ENCODE results near the gene DGKH.

DGKH gene

DNA sequence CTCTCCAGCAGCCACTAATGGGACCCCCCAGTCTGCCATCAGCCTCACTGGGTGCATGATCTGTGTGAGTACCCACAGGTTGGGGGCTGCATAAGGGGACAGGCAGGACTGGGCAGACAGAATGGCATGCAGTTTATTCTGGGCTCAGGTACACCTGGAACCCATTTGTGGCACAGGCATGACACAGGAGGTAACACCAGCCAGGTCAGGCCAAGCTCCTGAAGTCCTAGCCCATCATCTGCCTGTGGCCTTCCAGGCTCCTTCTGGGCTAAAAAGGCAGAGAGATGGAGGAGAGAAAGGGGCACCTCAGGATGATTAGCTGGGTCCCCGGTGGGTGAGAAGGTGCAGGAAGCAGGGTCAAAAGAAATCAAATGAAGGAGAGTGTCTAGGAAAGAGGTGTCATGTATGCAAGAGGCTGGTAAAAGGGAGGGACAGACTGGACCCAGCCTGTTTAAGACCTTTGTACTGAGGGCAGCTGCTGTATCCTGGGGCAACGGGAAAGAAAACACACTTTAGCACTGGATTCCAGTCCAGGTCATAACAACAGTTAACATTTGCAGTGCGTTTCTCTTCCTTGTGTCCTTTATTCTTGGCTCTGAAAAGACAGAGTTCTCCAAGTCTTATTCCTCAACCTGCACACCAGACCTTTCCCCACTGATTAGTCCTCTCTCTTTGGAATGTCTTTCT lies 20.2 kb upstream of the DGKH start:
- H3K4me1 ChIP-seq (ENCODE audit: insufficient read depth, low read length): no peaks in the 10 kb centered on the region; the same call in 1 of the 2 replicates
- no peaks in the 10 kb centered on the region for H3K9me3 ChIP-seq (ENCODE audit: control insufficient read depth, insufficient read depth, low read length)
- H3K9ac ChIP-seq (ENCODE audit: low read depth, low read length): no peak overlapping the region
- no peaks in the 10 kb centered on the region for H3K36me3 ChIP-seq (ENCODE audit: insufficient read depth, low read length)

DNA sequence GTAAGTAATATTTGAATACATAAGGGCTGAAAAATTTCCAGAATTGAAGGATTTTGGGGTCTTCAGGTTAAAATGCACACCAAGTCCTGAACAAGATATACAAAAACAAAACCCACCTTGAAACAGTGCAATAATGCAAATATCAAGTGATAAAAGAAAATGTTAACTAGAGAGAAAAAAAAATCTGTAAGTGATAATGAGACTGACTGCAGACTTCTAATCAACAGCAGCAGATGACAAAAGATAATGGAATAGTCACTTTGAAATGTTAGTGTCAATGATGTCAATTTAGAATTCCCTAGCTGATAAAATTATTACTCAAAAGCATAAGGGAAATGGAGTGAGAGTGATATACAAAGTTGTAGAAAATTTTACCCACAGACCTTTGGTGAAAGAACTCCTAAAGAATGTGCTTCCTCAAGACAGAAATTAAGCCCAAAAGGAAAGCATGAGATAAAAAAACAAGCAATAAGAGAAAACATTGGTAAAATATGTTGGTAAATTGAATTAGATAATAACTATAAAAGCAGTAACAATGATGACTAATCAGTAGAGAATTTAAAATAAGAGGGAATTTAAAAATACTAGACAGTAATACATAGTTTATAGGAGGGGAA lies 12.4 kb upstream of the DGKH start:
- no peaks in the 10 kb centered on the region for H3K4me1 ChIP-seq (ENCODE audit: insufficient read depth, low read length)
- no peaks in the 10 kb centered on the region for H3K36me3 ChIP-seq (ENCODE audit: insufficient read depth, low read length)
- H3K9me3 ChIP-seq (ENCODE audit: control insufficient read depth, insufficient read depth, low read length): no peaks in the 10 kb centered on the region; the same call in 1 of the 2 replicates
- no peak overlapping the region for H3K9ac ChIP-seq (ENCODE audit: low read depth, low read length)

DNA sequence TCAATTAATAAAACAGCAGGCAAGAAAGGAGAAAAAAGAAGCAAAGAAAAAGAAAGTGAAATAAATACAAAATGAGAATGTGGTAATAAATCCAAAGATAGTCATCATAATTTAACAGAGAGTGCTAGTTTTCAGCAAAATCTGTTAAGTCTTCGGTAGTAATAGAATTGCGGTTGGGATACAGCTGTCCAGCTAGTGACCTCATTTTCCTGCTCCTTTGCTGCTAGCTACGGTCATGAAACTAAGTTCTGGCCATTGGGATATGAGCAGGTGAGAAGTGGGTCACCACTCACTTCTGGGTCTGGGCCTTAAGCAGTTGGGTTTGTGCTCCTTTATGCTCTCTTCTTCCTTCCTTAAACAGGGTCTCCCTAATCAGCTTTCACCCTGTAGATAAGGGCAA lies 11.7 kb upstream of the DGKH start:
- H3K4me1 ChIP-seq (ENCODE audit: insufficient read depth, low read length): no peaks in the 10 kb centered on the region
- H3K36me3 ChIP-seq (ENCODE audit: insufficient read depth, low read length): no peaks in the 10 kb centered on the region
- H3K9me3 ChIP-seq (ENCODE audit: control insufficient read depth, insufficient read depth, low read length): no peaks in the 10 kb centered on the region; the same call in 1 of the 2 replicates

GRCh38 chr13:42038661-42039456 lies 9.6 kb upstream of the DGKH start:
- H3K9me3 ChIP-seq (ENCODE audit: control insufficient read depth, insufficient read depth, low read length): no peaks in the 10 kb centered on the region; the same call in 1 of the 2 replicates
- H3K9ac ChIP-seq (ENCODE audit: low read depth, low read length): peak overlapping the region; percentile 57; the same call in 1 of the 2 replicates
- no peaks in the 10 kb centered on the region for H3K4me1 ChIP-seq (ENCODE audit: insufficient read depth, low read length)
- no peaks in the 10 kb centered on the region for H3K36me3 ChIP-seq (ENCODE audit: insufficient read depth, low read length)

More for the DNA sequence above, 11.7 kb upstream of the DGKH start:
- no peak overlapping the region for H3K9ac ChIP-seq (ENCODE audit: low read depth, low read length)

DNA sequence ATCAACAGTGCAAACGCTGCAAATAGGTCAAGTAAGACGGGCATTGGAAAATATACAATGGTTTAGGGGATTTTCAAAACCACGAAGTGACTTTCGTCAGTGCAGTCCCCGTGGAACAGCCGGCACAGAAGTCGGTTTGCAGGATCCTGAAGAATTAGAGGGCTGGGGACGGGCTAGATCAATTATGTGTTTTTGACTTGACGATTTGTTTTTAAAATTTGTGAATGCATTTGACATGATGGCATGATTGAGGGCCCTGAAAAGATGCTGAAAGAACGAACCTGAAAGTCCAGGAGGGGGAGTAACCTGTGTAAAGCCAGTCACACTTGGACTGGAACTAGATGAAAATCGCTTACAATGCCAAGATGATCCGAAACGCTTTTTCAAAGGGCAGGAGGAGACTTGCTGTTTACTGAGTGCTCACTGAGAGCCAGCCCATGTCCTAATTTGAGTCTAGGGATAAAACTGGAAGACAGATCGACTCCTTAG lies 8.9 kb upstream of the DGKH start:
- no peaks in the 10 kb centered on the region; the same call in 1 of the 2 replicates for H3K9me3 ChIP-seq (ENCODE audit: control insufficient read depth, insufficient read depth, low read length)
- H3K36me3 ChIP-seq (ENCODE audit: insufficient read depth, low read length): no peaks in the 10 kb centered on the region

GRCh38 chr13:42039946-42040729 lies 8.3 kb upstream of the DGKH start:
- H3K9me3 ChIP-seq (ENCODE audit: control insufficient read depth, insufficient read depth, low read length): no peaks in the 10 kb centered on the region; the same call in 1 of the 2 replicates
- H3K36me3 ChIP-seq (ENCODE audit: insufficient read depth, low read length): no peaks in the 10 kb centered on the region
- peak overlapping the region; percentile 57 for H3K9ac ChIP-seq (ENCODE audit: low read depth, low read length)
- H3K4me1 ChIP-seq (ENCODE audit: insufficient read depth, low read length): no peaks in the 10 kb centered on the region

More for the DNA sequence above, 8.9 kb upstream of the DGKH start:
- Histone ChIP-seq H3K9ac (ENCODE audit: low read depth, low read length) (peak overlapping the region; percentile 57; the same call in 1 of the 2 replicates), H3K4me1 (ENCODE audit: insufficient read depth, low read length) (no peaks in the 10 kb centered on the region)

DNA sequence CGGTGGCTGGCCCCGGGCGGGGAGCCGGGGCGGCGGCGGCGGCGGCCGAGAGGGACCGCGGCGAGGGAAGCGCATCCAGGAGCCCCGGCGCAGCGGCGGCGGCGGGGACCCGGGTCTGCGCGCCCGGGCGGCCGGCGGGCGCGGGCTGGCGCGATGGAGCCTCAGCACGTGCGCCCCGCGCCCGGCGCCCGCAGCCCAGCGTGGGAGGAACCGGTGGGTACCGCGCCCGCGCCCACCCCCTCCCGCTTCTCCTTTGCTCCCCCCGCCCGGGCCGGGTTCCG lies 7.8 kb upstream of the DGKH start:
- Histone ChIP-seq H3K4me1 (ENCODE audit: insufficient read depth, low read length) (no peaks in the 10 kb centered on the region), H3K9ac (ENCODE audit: low read depth, low read length) (peak overlapping the region; percentile 45), H3K36me3 (ENCODE audit: insufficient read depth, low read length) (no peaks in the 10 kb centered on the region), H3K9me3 (ENCODE audit: control insufficient read depth, insufficient read depth, low read length) (no peaks in the 10 kb centered on the region)

DNA sequence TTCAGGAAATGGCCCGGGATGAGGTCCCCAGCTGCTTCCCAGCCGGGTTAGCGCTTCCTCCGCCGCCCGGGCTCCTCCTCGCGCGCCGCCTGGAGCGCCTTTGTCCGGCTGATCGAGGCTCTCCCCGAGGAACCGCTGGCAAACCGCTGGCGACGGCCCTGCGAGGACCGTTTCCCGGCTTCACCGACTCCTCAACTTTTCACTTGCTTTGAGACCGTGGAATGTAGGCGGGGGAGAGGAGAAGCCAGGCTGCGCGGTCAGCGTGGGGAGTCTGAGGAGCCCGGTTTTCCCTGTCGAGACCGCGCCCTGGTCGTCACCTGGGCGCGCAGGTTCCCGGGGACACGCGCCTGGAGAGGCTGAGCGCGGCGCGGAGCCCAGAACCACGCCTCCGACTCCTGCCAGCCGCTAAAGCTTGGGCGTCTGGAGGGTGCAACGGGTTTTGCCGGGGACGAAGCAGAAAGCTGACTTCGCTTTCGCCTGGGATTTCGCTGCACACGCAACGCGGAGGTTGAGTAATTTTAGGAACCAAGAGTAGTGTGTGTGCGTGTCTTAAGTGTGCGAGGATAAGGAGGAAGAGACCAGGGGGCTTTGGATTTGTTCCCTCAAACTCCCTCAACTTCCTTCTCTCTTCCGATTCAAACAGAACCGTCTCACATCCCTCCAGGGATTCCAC lies 7.3 kb upstream of the DGKH start:
- Histone ChIP-seq H3K4me1 (ENCODE audit: insufficient read depth, low read length) (no peaks in the 10 kb centered on the region), H3K36me3 (ENCODE audit: insufficient read depth, low read length) (no peaks in the 10 kb centered on the region), H3K9ac (ENCODE audit: low read depth, low read length) (peak overlapping the region; percentile 45), H3K9me3 (ENCODE audit: control insufficient read depth, insufficient read depth, low read length) (no peaks in the 10 kb centered on the region)

- Histone ChIP-seq H3K9ac (ENCODE audit: low read depth, low read length) (peak overlapping the region; percentile 45), H3K36me3 (ENCODE audit: insufficient read depth, low read length) (no peaks in the 10 kb centered on the region), H3K9me3 (ENCODE audit: control insufficient read depth, insufficient read depth, low read length) (no peaks in the 10 kb centered on the region), H3K4me1 (ENCODE audit: insufficient read depth, low read length) (no peaks in the 10 kb centered on the region)
Measured at GRCh38 chr13:42041684-42042035, 6.8 kb upstream of the DGKH start.

DNA sequence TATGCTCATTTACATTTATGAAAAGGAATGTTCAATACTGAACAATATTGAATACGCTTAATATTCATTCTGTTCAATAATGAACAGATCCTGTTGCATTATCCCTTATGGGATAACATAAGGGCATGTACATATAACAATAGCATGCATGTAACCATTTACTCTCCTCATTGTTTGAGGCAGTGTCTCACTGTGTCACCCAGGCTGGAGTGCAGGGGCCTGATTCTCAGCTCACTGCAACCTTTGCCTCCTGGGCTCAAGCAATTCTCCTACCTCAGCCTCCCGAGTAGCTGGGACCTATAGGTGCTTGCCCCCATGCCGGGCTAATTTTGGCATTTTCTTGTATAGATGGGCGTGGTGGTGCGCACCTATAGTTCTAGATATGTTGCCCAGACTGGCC lies 4.8 kb upstream of the DGKH start:
- Histone ChIP-seq H3K9me3 (ENCODE audit: control insufficient read depth, insufficient read depth, low read length) (no peaks in the 10 kb centered on the region), H3K9ac (ENCODE audit: low read depth, low read length) (no peak overlapping the region), H3K4me1 (ENCODE audit: insufficient read depth, low read length) (no peaks in the 10 kb centered on the region), H3K36me3 (ENCODE audit: insufficient read depth, low read length) (no peaks in the 10 kb centered on the region)

DNA sequence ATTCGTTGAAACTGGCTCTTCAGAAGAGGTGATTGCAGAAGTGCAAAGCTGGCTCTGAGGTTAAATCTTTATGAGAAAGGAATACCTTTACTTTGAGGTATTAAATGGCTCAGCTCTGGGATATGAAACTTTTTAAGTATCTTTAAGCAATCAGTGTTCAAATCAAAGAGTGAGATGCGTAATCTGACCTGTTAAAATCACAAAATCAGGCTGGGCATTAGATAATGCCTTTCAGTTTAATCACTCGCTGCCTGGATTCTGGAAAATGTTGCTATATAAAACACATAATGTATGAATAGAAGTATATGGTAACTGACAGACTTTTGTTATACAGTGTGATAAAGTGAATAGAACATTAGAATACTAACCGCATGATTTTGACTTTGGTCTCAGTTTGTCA lies 2.0 kb upstream of the DGKH start:
- no peaks in the 10 kb centered on the region for H3K36me3 ChIP-seq (ENCODE audit: insufficient read depth, low read length)
- no peaks in the 10 kb centered on the region for H3K4me1 ChIP-seq (ENCODE audit: insufficient read depth, low read length)
- no peak overlapping the region for H3K9ac ChIP-seq (ENCODE audit: low read depth, low read length)
- H3K9me3 ChIP-seq (ENCODE audit: control insufficient read depth, insufficient read depth, low read length): no peaks in the 10 kb centered on the region

GRCh38 chr13:42047561-42048341 lies 697 bp upstream of the DGKH start:
- Histone ChIP-seq H3K9me3 (ENCODE audit: control insufficient read depth, insufficient read depth, low read length) (no peaks in the 10 kb centered on the region), H3K4me1 (ENCODE audit: insufficient read depth, low read length) (no peaks in the 10 kb centered on the region), H3K9ac (ENCODE audit: low read depth, low read length) (peak overlapping the region; percentile 91), H3K36me3 (ENCODE audit: insufficient read depth, low read length) (no peaks in the 10 kb centered on the region)

- Histone ChIP-seq H3K9me3 (ENCODE audit: control insufficient read depth, insufficient read depth, low read length) (no peaks in the 10 kb centered on the region), H3K4me1 (ENCODE audit: insufficient read depth, low read length) (no peaks in the 10 kb centered on the region), H3K36me3 (ENCODE audit: insufficient read depth, low read length) (no peaks in the 10 kb centered on the region), H3K9ac (ENCODE audit: low read depth, low read length) (peak overlapping the region; percentile 91)
Measured at GRCh38 chr13:42048684-42049453, 421 bp downstream of the DGKH start.

Measured in ES-I3 (cell line).